Ascending aorta (tissue), 2 donors: Measurements from ENCODE around the gene MECR. TPM values are rescaled to one million over a fixed set of nuclear protein-coding genes. Genes with fewer than 3 reads are reported as not detected.

ENCODE experiments used
- DNase-seq, 2 donors: peaks; one replicate each; pipeline ENCODE4 v3.0.0-alpha.2; 2019; ENCODE audit warnings: low spot score in 2 of 2
- H3K27ac ChIP-seq, 2 donors: fragments of 200-600 bp; sonication (generic); one replicate each; pipeline ENCODE4 v1.5.1; 2016 to 2017; ENCODE audit warnings: mild to moderate bottlenecking in 1 of 2
- H3K27me3 ChIP-seq: fragments of 200-600 bp; sonication (generic); one replicate; pipeline ENCODE4 v1.5.1; 2017
- H3K36me3 ChIP-seq, 2 donors: fragments of 200-600 bp; sonication (generic); one replicate each; pipeline ENCODE4 v1.5.1; 2016
- H3K4me1 ChIP-seq, 2 donors: fragments of 200-600 bp; sonication (generic); one replicate each; pipeline ENCODE4 v1.5.1; 2016 to 2017; ENCODE audit warnings: mild to moderate bottlenecking in 1 of 2
- H3K4me3 ChIP-seq, 2 donors: fragments of 200-600 bp; sonication (generic); one replicate each; pipeline ENCODE4 v1.5.1; 2016 to 2017; ENCODE audit warnings: mild to moderate bottlenecking in 1 of 2
- H3K9me3 ChIP-seq, 2 donors: fragments of 200-600 bp; sonication (generic); one replicate each; pipeline ENCODE4 v1.5.1; 2016
- CTCF ChIP-seq, 3 experiments: fragments of 200-600 bp in 2 of 3; fragments of 450-650 bp in 1 of 3; sonication (generic) in 2 of 3; IDR thresholded peaks; one replicate each; pipeline ENCODE4 v1.5.1; 2016 to 2019; ENCODE audit warnings: antibody characterized with exemption in 3 of 3, mild to moderate bottlenecking in 1 of 3, moderate library complexity in 1 of 3
- intact Hi-C: fragments of 100-400 bp; cut with DNase I; formaldehyde crosslinking; loops from one replicate; pipeline ENCODE4 v1.15.1; 2023
- total RNA-seq: library from RNA; depleted of rRNA; stranded (reverse); fragments of >200 nt; gene quantifications from one replicate; pipeline ENCODE4 v1.1.0, GENCODE V29; 2016

The MECR gene
- total RNA-seq, 1 donor from 2014 or later, result 1.2 TPM

DNA sequence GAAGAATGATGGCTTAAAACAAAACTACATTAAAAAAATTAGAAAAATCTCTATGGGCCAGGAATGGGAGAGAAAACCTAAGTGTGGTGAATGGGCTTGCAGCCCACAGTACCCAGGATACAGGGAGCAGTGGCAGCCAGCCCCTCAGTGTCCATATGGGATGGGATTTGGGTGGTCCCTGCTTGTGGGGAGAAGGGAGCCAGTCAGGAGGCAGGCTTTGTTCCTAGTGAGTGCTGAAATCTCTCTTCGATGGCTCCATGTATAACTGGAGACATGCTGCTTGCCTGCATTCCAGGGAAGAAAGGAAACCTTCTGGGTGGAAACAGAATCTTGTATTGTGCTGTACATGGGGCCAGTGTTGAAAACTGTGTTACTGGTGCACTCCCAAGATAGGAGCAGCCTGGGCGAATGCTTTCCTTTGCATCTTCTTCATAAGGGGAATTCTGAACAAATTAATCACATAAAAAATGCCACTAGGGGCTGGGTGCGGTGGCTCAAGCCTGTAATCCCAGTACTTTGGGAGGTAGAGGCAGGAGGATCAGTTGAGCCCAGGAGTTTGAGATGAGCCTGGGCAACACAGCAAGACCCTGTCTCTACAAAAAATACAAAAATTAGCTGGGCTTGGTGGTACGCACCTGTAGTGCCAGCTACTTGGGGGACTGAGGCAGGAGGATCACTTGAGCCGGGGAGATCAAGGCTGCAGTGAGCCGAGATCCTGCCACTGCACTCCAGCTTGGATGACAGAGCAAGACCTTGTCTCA, 41.6 kb upstream of the MECR start:
- DNase-seq, result no peak
- Histone ChIP-seq H3K36me3 (peaks cover 9 to 23% of the 10 kb centered on the region in 2 donors), H3K4me1 (peaks cover 0 to 10% of the 10 kb centered on the region in 2 donors), H3K27me3 (no peaks in the 10 kb centered on the region), H3K9me3 (no peaks in the 10 kb centered on the region), H3K27ac (no peak overlapping the region), H3K4me3 (no peak overlapping the region)
- intact Hi-C loops, result no loop called here
- no peak for TF ChIP-seq CTCF (IDR thresholded peaks at IDR 0.05)

DNA sequence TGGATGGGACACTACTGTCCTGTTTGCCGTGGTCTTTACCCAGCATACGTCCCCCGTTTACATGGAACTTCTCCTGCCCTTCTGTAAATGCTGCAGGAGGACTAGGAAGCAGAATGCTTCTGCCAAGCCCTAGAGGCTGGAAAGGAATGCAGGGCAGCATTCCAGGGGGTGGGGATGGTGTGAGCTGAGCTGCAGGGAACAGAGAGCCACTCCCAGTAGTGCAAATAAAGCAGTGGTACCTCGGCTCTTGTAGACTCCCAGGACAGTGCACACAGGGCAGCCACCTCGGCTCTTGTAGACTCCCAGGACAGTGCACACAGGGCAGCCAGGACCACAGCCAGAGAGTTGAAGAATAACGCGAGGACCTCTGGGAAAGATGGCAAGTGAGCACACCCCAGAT, 41.0 kb upstream of the MECR start:
- H3K36me3 ChIP-seq, result peaks cover 6 to 17% of the 10 kb centered on the region in 2 donors
- H3K27me3 ChIP-seq, result no peaks in the 10 kb centered on the region
- intact Hi-C loops, result no loop called here
- peaks cover 0 to 10% of the 10 kb centered on the region in 2 donors for H3K4me1 ChIP-seq
- no peak overlapping the region for H3K27ac ChIP-seq
- TF ChIP-seq CTCF (IDR thresholded peaks at IDR 0.05), result no peak
- H3K4me3 ChIP-seq, result no peak overlapping the region
- no peaks in the 10 kb centered on the region for H3K9me3 ChIP-seq
- no peak for DNase-seq

- Histone ChIP-seq H3K27ac (no peak overlapping the region), H3K4me3 (no peak overlapping the region), H3K36me3 (peaks cover under 1 to 10% of the 10 kb centered on the region in 2 donors), H3K27me3 (no peaks in the 10 kb centered on the region), H3K4me1 (peaks cover 0 to 10% of the 10 kb centered on the region in 2 donors), H3K9me3 (no peaks in the 10 kb centered on the region)
- intact Hi-C loops, result no loop called here
- no peak for DNase-seq
- TF ChIP-seq CTCF (IDR thresholded peaks at IDR 0.05), result no peak
Measured at GRCh38 chr1:29270929-29271521, 40.3 kb upstream of the MECR start.

- H3K36me3 ChIP-seq, result peaks cover 0 to under 1% of the 10 kb centered on the region in 2 donors
- no peak for DNase-seq
- H3K9me3 ChIP-seq, result no peaks in the 10 kb centered on the region
- peaks cover 0 to 10% of the 10 kb centered on the region in 2 donors for H3K4me1 ChIP-seq
- intact Hi-C loops, result no loop called here
- TF ChIP-seq CTCF (IDR thresholded peaks at IDR 0.05), result no peak
- no peaks in the 10 kb centered on the region for H3K27me3 ChIP-seq
- H3K27ac ChIP-seq, result no peak overlapping the region
- H3K4me3 ChIP-seq, result no peak overlapping the region
Measured at GRCh38 chr1:29269382-29269781, 38.6 kb upstream of the MECR start.

DNA sequence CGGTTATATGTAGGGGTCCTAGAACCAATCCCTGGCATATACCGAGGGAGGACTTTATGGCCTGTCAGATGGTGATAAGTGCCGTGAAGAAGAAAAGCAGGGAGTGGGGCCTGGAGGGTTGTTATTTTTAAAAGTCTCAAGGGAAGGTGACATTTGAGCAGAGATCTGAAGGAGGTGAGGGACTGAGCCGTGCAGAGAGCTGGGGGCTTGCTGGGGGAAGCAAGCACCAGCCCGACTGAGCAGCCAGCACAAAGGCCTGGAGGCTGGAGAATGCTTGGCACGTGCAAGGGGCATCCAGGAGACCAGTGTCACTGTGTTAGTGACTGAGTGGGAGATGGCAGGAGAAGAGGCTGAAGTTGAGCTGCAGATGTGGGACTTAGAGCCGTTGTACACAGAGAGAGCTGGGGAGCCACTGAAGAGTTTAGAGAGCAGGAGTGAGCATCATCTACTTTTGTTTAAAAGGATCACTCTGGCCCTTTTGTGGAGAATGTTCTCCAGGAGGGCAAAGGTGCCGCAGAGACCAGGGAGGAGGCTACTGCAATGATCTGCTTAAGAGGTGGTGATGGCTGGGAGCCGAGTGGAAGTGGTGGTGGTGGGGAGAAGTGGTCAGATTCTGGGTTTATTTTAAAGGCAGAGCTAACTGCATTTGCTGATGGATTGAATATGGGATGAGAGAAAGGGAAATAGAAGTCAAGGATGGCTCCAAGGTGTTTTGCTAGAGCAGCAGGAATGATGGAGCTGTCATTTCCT, 36.8 kb upstream of the MECR start:
- H3K9me3 ChIP-seq, result no peaks in the 10 kb centered on the region
- H3K36me3 ChIP-seq, result peaks cover 0 to 12% of the 10 kb centered on the region in 2 donors
- no peak overlapping the region for H3K4me3 ChIP-seq
- peaks cover 0 to 10% of the 10 kb centered on the region in 2 donors for H3K4me1 ChIP-seq
- no peak overlapping the region for H3K27ac ChIP-seq
- no peak for TF ChIP-seq CTCF (IDR thresholded peaks at IDR 0.05)
- no peak for DNase-seq
- H3K27me3 ChIP-seq, result no peaks in the 10 kb centered on the region
- intact Hi-C loops, result no loop called here
